CD8-positive, alpha-beta memory T cell (primary cell): Measurements from ENCODE around the gene ZCCHC17. TPM values are rescaled to one million over a fixed set of nuclear protein-coding genes. Genes with fewer than 3 reads are reported as not detected.
A peak's percentile ranks its signal among the peaks of the same experiment; 100 is the strongest.
"Not testable (repeated sequence)": the region's sequence is repeated elsewhere in the genome, so short reads cannot be mapped to it uniquely, and the experiment has no call there.

Experiments
- CTCF ChIA-PET: fragments of 350-600 bp; sonication (Branson Sonifier 250); formaldehyde crosslinking; loops from one replicate; lab custom pipeline; 2021; ENCODE audit warnings: antibody characterized with exemption; lab: Charles Lee
- POLR2A ChIA-PET: fragments of 350-600 bp; sonication (Branson Sonifier 250); formaldehyde crosslinking; loops from one replicate; lab custom pipeline; 2021; ENCODE audit warnings: antibody characterized with exemption; lab: Charles Lee
- DNase-seq, 5 donors: peaks; one replicate each; pipeline versions ENCODE4 v3.0.0 to v3.0.0-alpha.2; 2020 to 2022; ENCODE audit warnings: mixed read lengths in 1 of 5
- H3K27ac ChIP-seq: one replicate; pipeline ENCODE4 v1.7.0; 2013; ENCODE audit warnings: low read depth, mild to moderate bottlenecking, low read length, moderate library complexity
- H3K27me3 ChIP-seq: 2 replicates; pipeline ENCODE4 v1.7.0; 2013; ENCODE audit warnings: low read length, mild to moderate bottlenecking; ENCODE audit not compliant: insufficient read depth, poor library complexity, severe bottlenecking
- H3K36me3 ChIP-seq: 2 replicates; pipeline ENCODE4 v1.7.0; 2013; ENCODE audit warnings: mild to moderate bottlenecking, low read length, moderate library complexity; ENCODE audit not compliant: insufficient read depth
- H3K4me1 ChIP-seq: 2 replicates; pipeline ENCODE4 v1.7.0; 2013; ENCODE audit warnings: mild to moderate bottlenecking, low read length, moderate library complexity; ENCODE audit not compliant: insufficient read depth
- H3K4me3 ChIP-seq: 2 replicates; pipeline ENCODE4 v1.7.0; 2013; ENCODE audit warnings: mild to moderate bottlenecking, low read length
- H3K9me3 ChIP-seq: 2 replicates; pipeline ENCODE4 v1.7.0; 2013; ENCODE audit warnings: mild to moderate bottlenecking, low read length
- H3K27ac Mint-ChIP-seq, 8 donors: one replicate each; pipeline ENCODE4 v1.8.0; 2020 to 2021; ENCODE audit warnings: mixed read lengths in 8 of 8, mild to moderate bottlenecking in 6 of 8, inconsistent platforms in 3 of 8, moderate library complexity in 3 of 8
- H3K27me3 Mint-ChIP-seq, 2 donors: one replicate each; pipeline ENCODE4 v1.8.0; 2020 to 2021; ENCODE audit warnings: mixed read lengths in 2 of 2, mild to moderate bottlenecking in 1 of 2, moderate library complexity in 1 of 2
- H3K36me3 Mint-ChIP-seq, 3 donors: one replicate each; pipeline ENCODE4 v1.8.0; 2020 to 2021; ENCODE audit warnings: mixed read lengths in 3 of 3, inconsistent platforms in 1 of 3, mild to moderate bottlenecking in 1 of 3
- H3K4me1 Mint-ChIP-seq, 3 donors: one replicate each; pipeline ENCODE4 v1.8.0; 2020 to 2021; ENCODE audit warnings: mixed read lengths in 3 of 3, inconsistent platforms in 1 of 3, mild to moderate bottlenecking in 1 of 3
- H3K4me3 Mint-ChIP-seq, 7 donors: one replicate each; pipeline ENCODE4 v1.8.0; 2020 to 2021; ENCODE audit warnings: mixed read lengths in 7 of 7, mild to moderate bottlenecking in 6 of 7, moderate library complexity in 4 of 7, inconsistent platforms in 2 of 7
- H3K9me3 Mint-ChIP-seq, 5 donors: one replicate each; pipeline ENCODE4 v1.8.0; 2020 to 2022; ENCODE audit warnings: mixed read lengths in 5 of 5, mild to moderate bottlenecking in 3 of 5, moderate library complexity in 2 of 5, inconsistent platforms in 1 of 5
- polyA plus RNA-seq: library from polyadenylated mRNA; unstranded; fragments of 300-500 nt; fragmentation: Illumina TruSeq; gene quantifications from one replicate; pipeline ENCODE4 v1.2.3, GENCODE V29; 2021
- total RNA-seq, 2 experiments: library from RNA; stranded (reverse); gene quantifications; one replicate each; pipeline ENCODE4 v1.2.3, GENCODE V29; 2021

The ZCCHC17 gene, protein sequence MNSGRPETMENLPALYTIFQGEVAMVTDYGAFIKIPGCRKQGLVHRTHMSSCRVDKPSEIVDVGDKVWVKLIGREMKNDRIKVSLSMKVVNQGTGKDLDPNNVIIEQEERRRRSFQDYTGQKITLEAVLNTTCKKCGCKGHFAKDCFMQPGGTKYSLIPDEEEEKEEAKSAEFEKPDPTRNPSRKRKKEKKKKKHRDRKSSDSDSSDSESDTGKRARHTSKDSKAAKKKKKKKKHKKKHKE
- total RNA-seq (10 to 100 TPM; 30.4 to 30.8 TPM), polyA plus RNA-seq (51.0 TPM)

DNA sequence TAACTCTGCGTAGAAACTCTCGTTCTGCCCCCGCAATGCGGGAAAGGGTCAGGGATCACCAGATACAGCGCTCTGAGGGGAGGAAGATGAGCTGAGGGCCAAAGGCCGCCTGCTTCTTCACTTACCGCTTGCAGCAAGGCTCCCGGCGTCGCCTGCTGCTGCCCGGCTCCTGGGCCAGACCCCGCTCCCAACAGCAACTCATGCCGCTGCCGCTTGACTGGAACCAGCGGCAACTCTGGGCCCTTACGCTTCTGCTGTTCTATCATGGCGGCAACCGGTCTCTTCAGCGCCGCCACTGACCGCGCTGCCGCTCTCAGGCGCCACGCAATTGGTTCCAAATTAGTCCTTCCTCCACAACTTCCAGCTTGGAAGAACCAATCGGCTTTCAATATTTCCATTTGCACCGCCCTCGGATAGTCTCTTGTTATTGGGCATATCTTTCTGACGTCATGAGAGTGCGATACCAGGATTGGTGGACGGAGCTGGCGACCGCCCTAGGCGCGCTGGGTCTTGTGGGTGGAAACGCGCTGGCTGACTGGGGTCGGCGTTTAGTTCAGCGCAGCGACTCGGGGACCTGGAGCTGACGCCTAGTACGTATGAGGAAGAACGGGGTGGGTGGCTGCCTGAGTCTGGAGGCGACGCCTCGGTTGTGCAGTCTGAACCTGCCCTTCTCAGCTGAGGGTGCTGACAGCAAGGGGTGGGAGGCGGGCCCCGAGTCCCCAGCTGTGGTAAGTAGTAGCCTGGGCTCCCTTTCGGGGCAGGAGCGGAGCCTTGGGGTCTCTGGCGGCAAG is at the start of gene ZCCHC17, which contains the start of gene SNRNP40:
Gene ZCCHC17, plus strand, starts transcription at position 547 of the 791 bp plus-strand sequence. CDS start 13,067 bp downstream, outside the sequence.
Gene SNRNP40, minus strand, starts transcription at position 303 of the 791 bp plus-strand sequence. Its CDS starts 37 bp downstream, at position 266.
- H3K27ac Mint-ChIP-seq: peak within 1 kb of the TSS in 1 of 8 donors; percentile 7
- CTCF ChIA-PET: interaction anchor here (1.0 kb wide), 1 partner anchor 13 kb away, joined by 3 read pairs; no protein-coding TSS in a partner anchor
- H3K4me3 Mint-ChIP-seq: no peak within 1 kb of the TSS
- peak; percentile 91 to 98 (median 97) for DNase-seq
- Histone ChIP-seq H3K4me1 (peaks cover 34% of the 10 kb centered on the region), H3K4me3 (peak within 1 kb of the TSS; percentile 96), H3K27me3 (no peaks in the 10 kb centered on the region), H3K9me3 (no peaks in the 10 kb centered on the region), H3K36me3 (peaks cover 18% of the 10 kb centered on the region), H3K27ac (peak within 1 kb of the TSS; percentile 97)
- peaks cover 0 to 3% of the 10 kb centered on the region in 2 donors for H3K27me3 Mint-ChIP-seq
- no peaks in the 10 kb centered on the region for H3K9me3 Mint-ChIP-seq
- peaks cover 18 to 43% (median 32%) of the 10 kb centered on the region in 3 donors for H3K4me1 Mint-ChIP-seq
- POLR2A ChIA-PET: interaction anchor here (0.7 to 1.4 kb wide), 6 partner anchors 9 to 1354 kb away, joined by 3 to 6 read pairs (median 4); partner anchors contain the start of genes PEF1, RBBP4 and ZBTB8OS
- peaks cover 11 to 32% (median 18%) of the 10 kb centered on the region in 3 donors for H3K36me3 Mint-ChIP-seq

DNA sequence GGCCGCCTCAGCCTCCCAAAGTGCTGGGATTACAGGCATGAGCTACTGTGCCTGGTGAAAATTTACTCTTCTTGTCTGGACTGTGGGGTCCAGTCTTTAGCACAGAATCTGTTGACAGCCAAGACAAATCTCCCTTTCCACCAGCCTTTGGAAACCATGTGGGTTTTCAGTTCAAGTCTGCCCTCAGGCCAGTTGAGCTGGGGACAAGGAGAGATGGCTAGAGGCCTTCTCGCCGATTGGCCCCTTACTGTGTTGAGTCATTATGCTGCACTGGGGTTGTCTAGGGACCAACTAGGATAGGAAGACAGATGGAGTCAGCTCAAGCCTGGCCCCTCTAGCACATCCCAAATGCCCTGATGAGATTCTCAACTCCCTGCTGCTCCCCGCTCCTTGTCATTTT is 48.6 kb upstream of the ZCCHC17 start:
- H3K27me3 ChIP-seq: no peaks in the 10 kb centered on the region
- no peaks in the 10 kb centered on the region for H3K36me3 ChIP-seq
- CTCF ChIA-PET: no interaction called here
- DNase-seq: no peak
- H3K4me1 ChIP-seq: no peaks in the 10 kb centered on the region
- peaks cover 0 to 2% (median 0%) of the 10 kb centered on the region in 3 donors for H3K36me3 Mint-ChIP-seq
- H3K4me3 Mint-ChIP-seq: no peak overlapping the region
- H3K4me1 Mint-ChIP-seq: no peaks in the 10 kb centered on the region
- no peak overlapping the region for H3K27ac ChIP-seq
- POLR2A ChIA-PET: no interaction called here
- H3K9me3 Mint-ChIP-seq: no peaks in the 10 kb centered on the region
- H3K9me3 ChIP-seq: no peaks in the 10 kb centered on the region
- H3K4me3 ChIP-seq: no peak overlapping the region
- peak overlapping the region in 1 of 8 donors; percentile 60 for H3K27ac Mint-ChIP-seq
- no peaks in the 10 kb centered on the region for H3K27me3 Mint-ChIP-seq

DNA sequence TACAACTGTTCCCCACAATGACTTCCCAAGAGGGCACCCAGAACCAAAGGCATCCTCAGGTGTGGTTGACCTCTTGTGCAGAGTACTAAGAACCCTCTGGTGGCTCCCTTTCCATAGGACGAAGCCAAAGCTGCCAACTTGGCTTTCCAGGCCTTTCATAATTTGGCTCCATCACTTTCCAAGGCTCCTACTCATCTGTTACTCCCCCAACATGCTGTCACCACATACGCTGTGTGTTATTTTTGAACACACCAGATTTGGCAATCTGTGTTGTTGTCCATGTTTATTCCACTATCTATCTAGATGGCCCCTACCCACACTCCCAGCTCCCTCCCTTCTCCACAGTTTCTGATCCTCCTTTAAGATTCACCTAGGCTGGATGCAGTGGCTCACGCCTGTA is 47.0 kb upstream of the ZCCHC17 start:
- no peaks in the 10 kb centered on the region for H3K36me3 ChIP-seq
- no peak overlapping the region for H3K27ac ChIP-seq
- CTCF ChIA-PET: no interaction called here
- no peaks in the 10 kb centered on the region for H3K9me3 ChIP-seq
- H3K27ac Mint-ChIP-seq: peak overlapping the region in 2 of 8 donors; percentile 7 to 35
- H3K4me3 ChIP-seq: no peak overlapping the region
- no peaks in the 10 kb centered on the region for H3K4me1 Mint-ChIP-seq
- H3K36me3 Mint-ChIP-seq: peaks cover 0 to 2% (median 0%) of the 10 kb centered on the region in 3 donors
- H3K4me3 Mint-ChIP-seq: no peak overlapping the region
- H3K27me3 ChIP-seq: no peaks in the 10 kb centered on the region
- no peaks in the 10 kb centered on the region for H3K9me3 Mint-ChIP-seq
- POLR2A ChIA-PET: no interaction called here
- no peaks in the 10 kb centered on the region for H3K27me3 Mint-ChIP-seq
- H3K4me1 ChIP-seq: no peaks in the 10 kb centered on the region
- no peak for DNase-seq

DNA sequence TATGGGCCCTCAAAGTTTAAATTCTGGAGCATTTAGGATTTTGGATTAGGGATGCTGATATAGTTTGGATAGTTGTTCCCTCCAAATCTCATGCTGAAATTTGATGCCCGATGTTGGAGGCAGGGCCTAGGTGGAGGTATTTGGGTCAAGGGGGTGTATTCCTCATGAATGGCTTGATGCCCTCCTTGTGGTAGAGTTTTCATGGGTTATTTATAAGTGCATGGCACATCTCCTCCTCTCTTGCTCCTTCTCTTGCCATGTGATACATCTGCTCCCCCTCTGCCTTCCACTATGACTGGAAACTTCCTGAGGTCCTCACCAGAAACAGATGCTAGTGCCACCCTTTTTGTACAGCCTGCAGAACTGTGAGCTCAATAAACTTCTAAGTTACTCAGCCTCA is 39.6 kb upstream of the ZCCHC17 start:
- H3K4me1 ChIP-seq: no peaks in the 10 kb centered on the region
- Mint-ChIP-seq H3K4me3 (no peak overlapping the region), H3K9me3 (no peaks in the 10 kb centered on the region), H3K27ac (no peak overlapping the region), H3K4me1 (no peaks in the 10 kb centered on the region), H3K27me3 (no peaks in the 10 kb centered on the region), H3K36me3 (peaks cover 4 to 50% (median 23%) of the 10 kb centered on the region in 3 donors)
- H3K27me3 ChIP-seq: no peaks in the 10 kb centered on the region
- peaks cover 26% of the 10 kb centered on the region for H3K36me3 ChIP-seq
- no peak for DNase-seq
- ChIA-PET CTCF (no interaction called here), POLR2A (no interaction called here)
- H3K27ac ChIP-seq: no peak overlapping the region
- H3K4me3 ChIP-seq: no peak overlapping the region
- no peaks in the 10 kb centered on the region for H3K9me3 ChIP-seq

DNA sequence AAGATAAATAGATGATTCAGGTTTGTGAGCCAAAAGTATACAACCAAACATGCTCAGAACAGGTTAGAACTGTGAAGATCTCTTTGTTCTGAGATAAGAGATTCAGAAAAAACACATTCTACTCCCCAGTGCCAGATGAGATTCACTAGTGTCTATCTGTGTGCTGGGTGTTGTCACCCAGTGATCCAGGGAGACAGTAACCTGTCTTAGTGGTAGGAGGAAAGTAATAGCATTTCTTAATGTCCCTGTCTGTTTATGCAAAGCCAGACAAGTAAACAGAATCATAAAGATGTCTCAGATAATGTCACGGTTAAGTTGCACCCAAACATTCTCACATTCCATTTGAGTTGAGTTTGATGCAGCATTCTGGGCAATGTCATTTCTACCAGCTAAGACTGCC is 38.3 kb upstream of the ZCCHC17 start:
- H3K36me3 Mint-ChIP-seq: peaks cover 4 to 59% (median 25%) of the 10 kb centered on the region in 3 donors
- H3K27ac Mint-ChIP-seq: no peak overlapping the region
- no peaks in the 10 kb centered on the region for H3K4me1 Mint-ChIP-seq
- Histone ChIP-seq H3K4me3 (no peak overlapping the region), H3K4me1 (no peaks in the 10 kb centered on the region), H3K9me3 (no peaks in the 10 kb centered on the region), H3K27me3 (no peaks in the 10 kb centered on the region), H3K36me3 (peaks cover 26% of the 10 kb centered on the region), H3K27ac (no peak overlapping the region)
- H3K27me3 Mint-ChIP-seq: no peaks in the 10 kb centered on the region
- DNase-seq: no peak
- H3K4me3 Mint-ChIP-seq: no peak overlapping the region
- POLR2A ChIA-PET: no interaction called here
- CTCF ChIA-PET: no interaction called here
- H3K9me3 Mint-ChIP-seq: no peaks in the 10 kb centered on the region

DNA sequence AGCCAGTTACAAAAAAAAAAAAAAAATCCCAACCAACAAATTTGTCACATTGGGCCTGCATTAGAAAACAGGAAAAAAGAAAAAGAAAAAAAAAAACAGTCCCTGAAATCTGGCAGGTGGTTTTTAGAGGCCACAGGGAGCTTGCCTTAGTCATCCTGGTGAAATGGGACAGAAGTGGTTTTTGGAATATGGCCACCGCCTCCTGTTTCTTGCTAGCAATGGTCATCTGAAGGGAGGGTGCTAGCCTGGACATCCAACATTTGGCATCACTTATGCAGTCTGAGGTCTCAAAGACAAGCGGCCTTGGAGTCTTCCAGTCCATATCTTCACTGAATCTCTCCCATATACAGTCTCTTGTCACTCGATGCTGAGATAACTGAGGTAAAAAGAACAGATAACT is 37.1 kb upstream of the ZCCHC17 start:
- POLR2A ChIA-PET: no interaction called here
- no peak for DNase-seq
- peaks cover 26% of the 10 kb centered on the region for H3K36me3 ChIP-seq
- Mint-ChIP-seq H3K4me3 (no peak overlapping the region), H3K9me3 (no peaks in the 10 kb centered on the region), H3K4me1 (no peaks in the 10 kb centered on the region), H3K27me3 (no peaks in the 10 kb centered on the region), H3K36me3 (peaks cover 4 to 70% (median 31%) of the 10 kb centered on the region in 3 donors), H3K27ac (no peak overlapping the region)
- H3K4me3 ChIP-seq: no peak overlapping the region
- H3K4me1 ChIP-seq: no peaks in the 10 kb centered on the region
- no peaks in the 10 kb centered on the region for H3K27me3 ChIP-seq
- CTCF ChIA-PET: no interaction called here
- H3K9me3 ChIP-seq: no peaks in the 10 kb centered on the region
- no peak overlapping the region for H3K27ac ChIP-seq

DNA sequence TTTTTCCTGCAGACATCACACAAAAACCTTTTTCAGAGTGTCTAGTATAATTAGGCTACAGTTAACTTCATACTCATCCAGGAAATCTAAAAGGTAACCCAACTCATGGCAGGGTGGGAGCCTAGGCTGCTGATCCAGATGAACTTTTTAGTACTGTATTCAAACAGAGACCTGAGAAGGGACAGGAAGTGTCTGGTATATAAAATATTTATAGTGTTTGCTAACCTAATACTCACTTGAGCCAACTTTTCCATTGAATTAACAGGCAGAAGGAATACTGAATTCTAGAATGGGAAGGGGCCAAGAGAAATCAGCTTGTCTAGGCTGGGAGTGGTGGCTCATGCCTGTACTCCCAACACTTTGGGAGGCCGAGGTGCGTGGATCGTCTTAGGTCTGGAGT is 34.9 kb upstream of the ZCCHC17 start:
- Histone ChIP-seq H3K27me3 (no peaks in the 10 kb centered on the region), H3K27ac (no peak overlapping the region), H3K9me3 (no peaks in the 10 kb centered on the region), H3K4me3 (no peak overlapping the region), H3K36me3 (peaks cover 34% of the 10 kb centered on the region), H3K4me1 (no peaks in the 10 kb centered on the region)
- no peak for DNase-seq
- Mint-ChIP-seq H3K4me3 (no peak overlapping the region), H3K27me3 (no peaks in the 10 kb centered on the region), H3K36me3 (peaks cover 4 to 91% (median 40%) of the 10 kb centered on the region in 3 donors), H3K27ac (peak overlapping the region in 1 of 8 donors; percentile 54), H3K9me3 (no peaks in the 10 kb centered on the region), H3K4me1 (no peaks in the 10 kb centered on the region)
- POLR2A ChIA-PET: no interaction called here
- CTCF ChIA-PET: no interaction called here

DNA sequence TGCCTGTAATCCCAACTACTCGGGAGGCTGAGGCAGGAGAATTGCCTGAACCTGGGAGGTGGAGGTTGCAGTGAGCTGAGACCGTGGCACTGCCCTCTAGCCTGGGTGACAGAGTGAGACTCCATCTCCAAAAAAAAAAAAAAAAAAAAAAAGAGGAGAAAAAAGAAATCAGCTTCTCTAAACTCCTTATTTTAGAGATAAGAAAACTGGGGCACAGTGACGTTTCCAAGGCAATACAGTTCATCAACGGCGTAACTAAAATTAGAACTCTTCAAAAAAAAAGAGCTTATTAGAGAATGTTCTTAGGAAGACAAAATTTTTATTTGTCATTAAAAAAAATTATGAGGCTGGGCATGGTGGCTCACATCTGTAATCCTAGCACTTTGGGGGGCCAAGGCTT is 34.4 kb upstream of the ZCCHC17 start:
- H3K4me1 Mint-ChIP-seq, H3K27ac Mint-ChIP-seq, DNase-seq, H3K9me3 Mint-ChIP-seq, H3K27me3 Mint-ChIP-seq, H3K27ac ChIP-seq, H3K4me1 ChIP-seq, H3K4me3 Mint-ChIP-seq, CTCF ChIA-PET, H3K4me3 ChIP-seq, H3K27me3 ChIP-seq, H3K9me3 ChIP-seq, POLR2A ChIA-PET: not testable (repeated sequence)
- peaks cover 36% of the 10 kb centered on the region for H3K36me3 ChIP-seq
- H3K36me3 Mint-ChIP-seq: peaks cover 4 to 91% (median 42%) of the 10 kb centered on the region in 3 donors
